GM12891 (cell line): Measurements from ENCODE around the gene DIP2C.

ENCODE experiments used
- PAX5 ChIP-seq: IDR thresholded peaks from 2 replicates; pipeline ENCODE4 v1.6.1; 2011; ENCODE audit warnings: low read length, moderate library complexity, mild to moderate bottlenecking; ENCODE audit not compliant: insufficient read depth, severe bottlenecking
- POLR2A ChIP-seq: IDR thresholded peaks from 2 replicates; pipeline ENCODE4 v1.6.1; 2011; ENCODE audit warnings: low read depth, low read length, control low read depth
- POLR2AphosphoS5 ChIP-seq: IDR thresholded peaks from 2 replicates; pipeline ENCODE4 v1.6.1; 2011; ENCODE audit warnings: low read depth, low read length, control low read depth
- SPI1 ChIP-seq: IDR thresholded peaks from 2 replicates; pipeline ENCODE4 v1.6.1; 2011; ENCODE audit warnings: low read depth, low read length, control low read depth
- TAF1 ChIP-seq: IDR thresholded peaks from 2 replicates; pipeline ENCODE4 v1.6.1; 2011; ENCODE audit warnings: low read depth, low read length, control low read depth

DNA sequence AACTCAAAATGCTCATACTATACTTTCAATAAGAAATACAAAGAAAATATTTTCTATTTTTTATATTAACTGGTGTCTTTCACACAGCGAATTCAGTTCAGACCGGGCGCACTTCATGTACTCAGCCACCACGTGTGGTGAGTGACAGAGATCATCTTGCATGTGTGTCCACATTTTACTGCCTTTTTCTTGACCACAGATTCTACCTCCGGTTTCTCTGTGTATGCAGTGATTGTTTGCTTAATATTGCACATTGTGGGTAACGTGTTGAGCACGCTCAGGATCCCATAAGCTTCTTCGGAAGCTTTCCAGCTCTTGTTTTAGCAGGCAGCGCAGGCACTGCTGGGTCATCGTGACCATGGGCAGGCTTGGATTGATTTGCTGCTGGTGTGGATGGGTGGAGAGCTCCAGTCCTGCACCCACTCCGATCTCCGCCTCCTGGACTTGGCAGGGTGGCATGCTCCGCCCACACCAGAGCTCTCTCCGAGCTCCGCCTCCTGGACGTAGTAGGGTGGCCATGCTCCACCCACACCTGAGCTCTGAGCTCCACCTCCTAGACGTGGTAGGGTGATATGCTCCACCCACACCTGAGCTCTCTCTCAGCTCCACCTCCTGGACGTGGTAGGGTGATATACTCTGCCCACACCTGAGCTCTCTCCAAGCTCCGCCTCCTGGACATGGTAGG is 253.3 kb downstream of the DIP2C start:
- TF ChIP-seq POLR2AphosphoS5 = no peak
- TF ChIP-seq POLR2A = no peak
- TF ChIP-seq TAF1 = no peak
- TF ChIP-seq PAX5 = no peak
- no peak for TF ChIP-seq SPI1
